HEK293 (cell line): ENCODE data around the gene RALY.

Experiments
- CTCF ChIP-seq: fragments of 450-650 bp; formaldehyde crosslinking; IDR thresholded peaks from 2 replicates; pipeline ENCODE4 v1.5.1; 2016; ENCODE audit warnings: missing biosample characterization, missing genetic modification characterization
- EGR2 ChIP-seq: fragments of 450-650 bp; formaldehyde crosslinking; IDR thresholded peaks from 2 replicates; pipeline ENCODE4 v1.5.1; 2016; ENCODE audit warnings: low read depth, missing biosample characterization, missing genetic modification characterization
- HOXA7 ChIP-seq: sonication (generic); formaldehyde crosslinking; IDR thresholded peaks from 2 replicates; pipeline ENCODE4 v1.8.1; 2022; ENCODE audit warnings: missing genetic modification reagents, borderline replicate concordance
- PBX3 ChIP-seq: sonication (generic); formaldehyde crosslinking; IDR thresholded peaks from 2 replicates; pipeline ENCODE4 v1.8.1; 2022; ENCODE audit warnings: mild to moderate bottlenecking, moderate library complexity, missing genetic modification reagents
- REST ChIP-seq: fragments of 450-650 bp; formaldehyde crosslinking; IDR thresholded peaks from 2 replicates; pipeline ENCODE4 v1.5.1; 2016; ENCODE audit warnings: missing biosample characterization, missing genetic modification characterization
- YY1 ChIP-seq: fragments of 450-650 bp; formaldehyde crosslinking; IDR thresholded peaks from 2 replicates; pipeline ENCODE4 v1.5.1; 2018; ENCODE audit warnings: missing biosample characterization, missing genetic modification characterization
- ZBTB8A ChIP-seq: fragments of 450-650 bp; formaldehyde crosslinking; IDR thresholded peaks from 2 replicates; pipeline ENCODE4 v1.5.1; 2016; ENCODE audit warnings: missing biosample characterization, missing genetic modification characterization
- ZNF24 ChIP-seq: fragments of 450-650 bp; formaldehyde crosslinking; IDR thresholded peaks from 2 replicates; pipeline ENCODE4 v1.5.1; 2016; ENCODE audit warnings: missing biosample characterization, missing genetic modification characterization
- ZNF621 ChIP-seq: fragments of 450-650 bp; formaldehyde crosslinking; IDR thresholded peaks from 2 replicates; pipeline ENCODE4 v1.5.1; 2017; ENCODE audit warnings: missing biosample characterization, missing genetic modification characterization
- ZNF664 ChIP-seq: fragments of 450-650 bp; formaldehyde crosslinking; IDR thresholded peaks from 2 replicates; pipeline ENCODE4 v1.5.1; 2016; ENCODE audit warnings: missing biosample characterization, missing genetic modification characterization
- ZNF776 ChIP-seq: fragments of 450-650 bp; formaldehyde crosslinking; IDR thresholded peaks from 2 replicates; pipeline ENCODE4 v1.5.0; 2017; ENCODE audit warnings: missing biosample characterization, missing genetic modification characterization, borderline replicate concordance

GRCh38 chr20:34083781-34084180 is 90.1 kb downstream of the RALY start:
- TF ChIP-seq CTCF (tag by site-specific recombination): no peak
- no peak for TF ChIP-seq ZNF664 (tag by site-specific recombination)
- no peak for TF ChIP-seq ZNF776
- TF ChIP-seq ZNF24 (tag by site-specific recombination): no peak
- TF ChIP-seq EGR2 (tag by site-specific recombination): no peak
- TF ChIP-seq YY1 (tag by site-specific recombination): no peak
- no peak for TF ChIP-seq ZBTB8A (tag by site-specific recombination)
- TF ChIP-seq PBX3: no peak
- no peak for TF ChIP-seq REST (tag by site-specific recombination)
- TF ChIP-seq ZNF621 (tag by site-specific recombination): no peak
- TF ChIP-seq HOXA7 (CRISPR knock-in tag): no peak
